ENCODE data around the gene RDH12. TPM values are rescaled to one million over a fixed set of nuclear protein-coding genes. Genes with fewer than 3 reads are reported as not detected.

Gene RDH12
- total and polyA plus RNA-seq, 9 of the 15 experiments (the other 6 are each of a cell fraction or from before 2014, with no cell fraction given), result 0.03 to 0.29 (median 0.07) TPM; not detected in 2

DNA sequence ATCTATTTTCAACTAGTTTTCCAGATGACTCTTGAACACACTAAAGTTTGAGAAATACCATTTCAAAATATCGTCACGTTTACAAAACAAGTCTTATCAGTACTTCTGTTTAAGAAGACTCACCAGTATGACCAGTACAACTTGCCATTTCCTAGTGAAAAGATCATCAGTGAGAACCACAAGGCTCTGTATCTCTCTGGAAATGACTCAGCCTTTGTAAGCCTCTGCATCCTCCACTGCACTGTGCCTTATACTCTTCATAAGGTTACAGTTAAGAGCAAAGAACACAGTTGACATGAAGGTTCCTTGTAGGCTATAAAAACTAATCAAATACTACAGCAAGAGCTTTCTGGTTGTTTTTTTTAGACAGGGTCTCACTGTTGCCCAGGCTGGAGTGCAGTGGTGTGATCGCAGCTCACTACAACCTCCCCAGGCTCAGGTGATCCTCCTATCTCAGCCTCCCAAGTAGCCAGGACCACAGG is 21.5 kb upstream of the RDH12 start (continued):
- TF ChIP-seq, protein P1, sequence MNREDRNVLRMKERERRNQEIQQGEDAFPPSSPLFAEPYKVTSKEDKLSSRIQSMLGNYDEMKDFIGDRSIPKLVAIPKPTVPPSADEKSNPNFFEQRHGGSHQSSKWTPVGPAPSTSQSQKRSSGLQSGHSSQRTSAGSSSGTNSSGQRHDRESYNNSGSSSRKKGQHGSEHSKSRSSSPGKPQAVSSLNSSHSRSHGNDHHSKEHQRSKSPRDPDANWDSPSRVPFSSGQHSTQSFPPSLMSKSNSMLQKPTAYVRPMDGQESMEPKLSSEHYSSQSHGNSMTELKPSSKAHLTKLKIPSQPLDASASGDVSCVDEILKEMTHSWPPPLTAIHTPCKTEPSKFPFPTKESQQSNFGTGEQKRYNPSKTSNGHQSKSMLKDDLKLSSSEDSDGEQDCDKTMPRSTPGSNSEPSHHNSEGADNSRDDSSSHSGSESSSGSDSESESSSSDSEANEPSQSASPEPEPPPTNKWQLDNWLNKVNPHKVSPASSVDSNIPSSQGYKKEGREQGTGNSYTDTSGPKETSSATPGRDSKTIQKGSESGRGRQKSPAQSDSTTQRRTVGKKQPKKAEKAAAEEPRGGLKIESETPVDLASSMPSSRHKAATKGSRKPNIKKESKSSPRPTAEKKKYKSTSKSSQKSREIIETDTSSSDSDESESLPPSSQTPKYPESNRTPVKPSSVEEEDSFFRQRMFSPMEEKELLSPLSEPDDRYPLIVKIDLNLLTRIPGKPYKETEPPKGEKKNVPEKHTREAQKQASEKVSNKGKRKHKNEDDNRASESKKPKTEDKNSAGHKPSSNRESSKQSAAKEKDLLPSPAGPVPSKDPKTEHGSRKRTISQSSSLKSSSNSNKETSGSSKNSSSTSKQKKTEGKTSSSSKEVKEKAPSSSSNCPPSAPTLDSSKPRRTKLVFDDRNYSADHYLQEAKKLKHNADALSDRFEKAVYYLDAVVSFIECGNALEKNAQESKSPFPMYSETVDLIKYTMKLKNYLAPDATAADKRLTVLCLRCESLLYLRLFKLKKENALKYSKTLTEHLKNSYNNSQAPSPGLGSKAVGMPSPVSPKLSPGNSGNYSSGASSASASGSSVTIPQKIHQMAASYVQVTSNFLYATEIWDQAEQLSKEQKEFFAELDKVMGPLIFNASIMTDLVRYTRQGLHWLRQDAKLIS (CRISPR knock-in tag; IDR thresholded peaks at IDR 0.05), result no peak
- no peak for TF ChIP-seq ZKSCAN3 (CRISPR knock-in tag; IDR thresholded peaks at IDR 0.05)
- TF ChIP-seq SAFB2 (IDR thresholded peaks at IDR 0.05; ENCODE audit: borderline replicate concordance, low read depth, low read length, severe bottlenecking), result no peak
- no peak for TF ChIP-seq RBM22 (IDR thresholded peaks at IDR 0.05; ENCODE audit: low read depth, low read length, poor library complexity, severe bottlenecking)
- no peak for TF ChIP-seq PHF21A (IDR thresholded peaks at IDR 0.05; ENCODE audit: borderline replicate concordance, low read depth)
- no peak for TF ChIP-seq POLR2AphosphoS2 (IDR thresholded peaks at IDR 0.05; ENCODE audit: low read length)
- peak; percentile 84 for TF ChIP-seq DPF2 (IDR thresholded peaks at IDR 0.05)
- no peak for TF ChIP-seq KAT7 (CRISPR knock-in tag; IDR thresholded peaks at IDR 0.05; ENCODE audit: borderline replicate concordance)
- TF ChIP-seq MYNN (IDR thresholded peaks at IDR 0.05), result 0 out of 2 replicates have a peak, but pooled peaks have one; percentile 37
- no peak for TF ChIP-seq MYNN (CRISPR knock-in tag; IDR thresholded peaks at IDR 0.05)
- peak; percentile 85 for TF ChIP-seq MAFG (tag; conservative IDR thresholded peaks at IDR 0.05)
- no peak for TF ChIP-seq SIN3A (IDR thresholded peaks at IDR 0.05; ENCODE audit: borderline replicate concordance in 2 of 2, control insufficient read depth in 1 of 2, low read depth in 2 of 2, low read length in 2 of 2)

All from K562 (cell line).